ENCODE measurements around the gene NMRAL1.

NMRAL1 gene

GRCh38 chr16:4474192-4474961 is at the start of gene NMRAL1:
TSS of gene NMRAL1 (minus strand) at chr16:4474625. CDS start at chr16:4474132, 493 bp downstream.
- ChIA-PET POLR2A (no interaction called here), CTCF (no interaction called here)
- TF ChIP-seq HDGF (IDR thresholded peaks at IDR 0.05; ENCODE audit: borderline replicate concordance) (no peak), ELF4 (IDR thresholded peaks at IDR 0.05) (peak; percentile 74), L3MBTL2 (conservative IDR thresholded peaks at IDR 0.05) (peak; percentile 85), SP1 (IDR thresholded peaks at IDR 0.05) (no peak)
- TF ChIP-seq, protein P1, sequence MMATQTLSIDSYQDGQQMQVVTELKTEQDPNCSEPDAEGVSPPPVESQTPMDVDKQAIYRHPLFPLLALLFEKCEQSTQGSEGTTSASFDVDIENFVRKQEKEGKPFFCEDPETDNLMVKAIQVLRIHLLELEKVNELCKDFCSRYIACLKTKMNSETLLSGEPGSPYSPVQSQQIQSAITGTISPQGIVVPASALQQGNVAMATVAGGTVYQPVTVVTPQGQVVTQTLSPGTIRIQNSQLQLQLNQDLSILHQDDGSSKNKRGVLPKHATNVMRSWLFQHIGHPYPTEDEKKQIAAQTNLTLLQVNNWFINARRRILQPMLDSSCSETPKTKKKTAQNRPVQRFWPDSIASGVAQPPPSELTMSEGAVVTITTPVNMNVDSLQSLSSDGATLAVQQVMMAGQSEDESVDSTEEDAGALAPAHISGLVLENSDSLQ (IDR thresholded peaks at IDR 0.05) = peak; percentile 29; the same call in 1 of the 2 replicates
- peak; percentile 63 for DNase-seq (ENCODE audit: extremely low spot score)

DNA sequence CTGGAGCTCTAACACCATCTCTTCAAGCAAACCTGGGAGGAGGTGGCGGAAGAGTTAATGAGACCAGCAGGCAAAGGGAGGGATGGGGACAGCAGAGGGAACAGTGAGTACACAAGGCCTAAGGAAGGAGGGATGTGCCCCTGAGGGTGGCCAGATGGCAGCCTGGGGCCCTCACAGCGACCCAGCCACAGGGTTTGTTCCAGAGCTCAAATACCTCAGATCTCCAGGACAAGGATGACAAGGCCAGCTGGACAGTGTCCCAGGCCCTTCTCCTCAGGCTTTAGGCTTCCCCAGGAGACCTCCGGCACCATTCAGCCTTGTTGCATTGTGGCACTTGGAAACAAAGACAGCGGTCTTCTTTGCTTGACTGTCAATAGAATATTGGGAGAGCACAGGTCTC is 49.3 kb upstream of the NMRAL1 start:
- no peak for DNase-seq (ENCODE audit: extremely low spot score)
- POLR2A ChIA-PET = no interaction called here
- TF ChIP-seq, protein P1 (IDR thresholded peaks at IDR 0.05) = no peak
- TF ChIP-seq HDGF (IDR thresholded peaks at IDR 0.05; ENCODE audit: borderline replicate concordance) = no peak
- no peak for TF ChIP-seq FOXA1 (IDR thresholded peaks at IDR 0.05)
- no peak for TF ChIP-seq SP1 (IDR thresholded peaks at IDR 0.05)
- TF ChIP-seq ELF4 (IDR thresholded peaks at IDR 0.05) = no peak
- TF ChIP-seq ARNT (IDR thresholded peaks at IDR 0.05) = no peak
- TF ChIP-seq SUZ12 (IDR thresholded peaks at IDR 0.05) = no peak
- TF ChIP-seq L3MBTL2 (conservative IDR thresholded peaks at IDR 0.05) = no peak
- CTCF ChIA-PET = no interaction called here

GRCh38 chr16:4522051-4522581 is 47.7 kb upstream of the NMRAL1 start:
- no peak for TF ChIP-seq SP1 (IDR thresholded peaks at IDR 0.05)
- DNase-seq (ENCODE audit: extremely low spot score) = no peak
- ChIA-PET POLR2A (no interaction called here), CTCF (no interaction called here)

- CTCF ChIA-PET = no interaction called here
- POLR2A ChIA-PET = no interaction called here
- no peak for DNase-seq (ENCODE audit: extremely low spot score)
- TF ChIP-seq CTBP1 (IDR thresholded peaks at IDR 0.05; ENCODE audit: borderline replicate concordance) (no peak), FOXA1 (IDR thresholded peaks at IDR 0.05) (no peak), ELF4 (IDR thresholded peaks at IDR 0.05) (no peak), SP1 (IDR thresholded peaks at IDR 0.05) (no peak), ARNT (IDR thresholded peaks at IDR 0.05) (no peak), FOXM1 (IDR thresholded peaks at IDR 0.05; ENCODE audit: borderline replicate concordance) (no peak), NFRKB (IDR thresholded peaks at IDR 0.05) (no peak), SUZ12 (IDR thresholded peaks at IDR 0.05) (no peak), HDGF (IDR thresholded peaks at IDR 0.05; ENCODE audit: borderline replicate concordance) (no peak), L3MBTL2 (conservative IDR thresholded peaks at IDR 0.05) (no peak), ZNF384 (IDR thresholded peaks at IDR 0.05) (no peak), TARDBP (IDR thresholded peaks at IDR 0.05) (no peak), FOXK2 (IDR thresholded peaks at IDR 0.05) (no peak), BHLHE40 (IDR thresholded peaks at IDR 0.05; ENCODE audit: borderline replicate concordance) (no peak), LEF1 (IDR thresholded peaks at IDR 0.05; ENCODE audit: borderline replicate concordance) (no peak)
- TF ChIP-seq, protein P1 (IDR thresholded peaks at IDR 0.05) = no peak
These were observed 46.5 kb upstream of the NMRAL1 start for GRCh38 chr16:4520913-4521312.

- TF ChIP-seq BHLHE40 (IDR thresholded peaks at IDR 0.05; ENCODE audit: borderline replicate concordance) = no peak
- no peak for TF ChIP-seq HDGF (IDR thresholded peaks at IDR 0.05; ENCODE audit: borderline replicate concordance)
- no peak for TF ChIP-seq FOXA1 (IDR thresholded peaks at IDR 0.05)
- no peak for TF ChIP-seq ARNT (IDR thresholded peaks at IDR 0.05)
- ChIA-PET POLR2A (interaction anchor here (0.5 kb wide), 1 partner anchor 161 kb away, joined by 3 read pairs; no protein-coding TSS in a partner anchor), CTCF (interaction anchor here (1.4 to 1.5 kb wide), 2 partner anchors 12 to 19 kb away, joined by 6 to 7 read pairs; no protein-coding TSS in a partner anchor)
- DNase-seq (ENCODE audit: extremely low spot score) = no peak
These were observed 45.0 kb upstream of the NMRAL1 start for GRCh38 chr16:4519274-4520058.

DNA sequence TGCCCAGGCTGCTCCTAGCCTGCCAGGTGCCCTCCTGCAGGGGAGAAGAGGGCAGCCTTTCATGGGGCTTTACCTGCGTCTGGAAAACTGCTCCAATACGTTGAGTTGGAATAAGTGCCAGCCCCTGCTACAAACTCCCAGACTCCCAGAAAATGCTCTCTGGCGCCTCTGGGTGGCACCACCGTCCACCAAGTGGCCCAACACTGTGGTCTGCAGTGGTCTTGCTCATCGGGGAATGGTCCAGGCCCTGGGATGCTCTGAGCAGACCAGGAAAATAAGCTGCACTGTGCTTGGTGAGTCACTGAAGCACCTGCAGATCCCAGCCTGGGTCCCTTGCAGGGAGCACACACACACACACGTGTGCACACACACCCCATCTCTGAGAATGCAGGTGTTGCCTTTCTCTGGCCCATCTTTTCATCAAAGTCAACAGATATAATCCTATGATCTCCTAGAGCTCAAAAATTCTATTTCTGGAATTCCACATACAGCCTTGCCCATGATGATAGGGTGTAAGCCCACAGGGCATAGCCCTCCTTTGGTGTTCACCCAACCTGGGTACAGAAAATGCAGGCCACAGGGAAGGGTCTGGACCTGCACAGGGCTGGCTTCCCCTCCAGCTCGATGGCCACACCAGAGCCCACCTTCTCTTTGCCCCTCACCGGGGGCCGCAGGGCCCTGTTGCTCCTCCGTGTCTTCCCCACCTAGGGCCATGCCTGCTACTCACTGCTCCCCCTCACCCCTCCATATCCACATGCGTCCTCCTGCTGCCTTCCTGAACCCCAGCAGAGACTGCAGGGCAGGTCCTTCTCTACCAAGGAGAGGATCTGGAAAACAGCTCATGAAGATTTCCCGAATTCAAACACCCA is 43.6 kb upstream of the NMRAL1 start:
- DNase-seq (ENCODE audit: extremely low spot score) = peak; percentile 78
- POLR2A ChIA-PET = no interaction called here

More for the DNA sequence above, 43.6 kb upstream of the NMRAL1 start:
- TF ChIP-seq, protein P1 (IDR thresholded peaks at IDR 0.05) = no peak
- TF ChIP-seq TARDBP (IDR thresholded peaks at IDR 0.05) (no peak), SUZ12 (IDR thresholded peaks at IDR 0.05) (no peak), SP1 (IDR thresholded peaks at IDR 0.05) (no peak), FOXA1 (IDR thresholded peaks at IDR 0.05) (no peak), ZNF384 (IDR thresholded peaks at IDR 0.05) (no peak), HDGF (IDR thresholded peaks at IDR 0.05; ENCODE audit: borderline replicate concordance) (no peak), CTBP1 (IDR thresholded peaks at IDR 0.05; ENCODE audit: borderline replicate concordance) (no peak), FOXK2 (IDR thresholded peaks at IDR 0.05) (no peak), FOXM1 (IDR thresholded peaks at IDR 0.05; ENCODE audit: borderline replicate concordance) (no peak), ARNT (IDR thresholded peaks at IDR 0.05) (no peak), ELF4 (IDR thresholded peaks at IDR 0.05) (no peak), BHLHE40 (IDR thresholded peaks at IDR 0.05; ENCODE audit: borderline replicate concordance) (no peak), NFRKB (IDR thresholded peaks at IDR 0.05) (no peak), LEF1 (IDR thresholded peaks at IDR 0.05; ENCODE audit: borderline replicate concordance) (no peak), L3MBTL2 (conservative IDR thresholded peaks at IDR 0.05) (no peak)
- CTCF ChIA-PET = interaction anchor here (0.5 to 1.5 kb wide), 14 partner anchors 11 to 329 kb away, joined by 3 to 7 read pairs (median 4); no protein-coding TSS in a partner anchor

All from HEK293T (cell line).